Hematopoietic multipotent progenitor cell treated with erythropoietin and hydrocortisone succinate and interleukin-3 and kit ligand, for 17 days (in vitro differentiated cells): ENCODE results near the gene ALDH1B1.

Experiments
- DNase-seq: peaks from one replicate; pipeline ENCODE4 v3.0.0-alpha.2; 2015; ENCODE audit warnings: low spot score

Gene ALDH1B1

GRCh38 chr9:38416461-38416860 is 24.0 kb downstream of the ALDH1B1 start:
- DNase-seq, result no peak

- peak; percentile 9 for DNase-seq
These were observed 24.8 kb downstream of the ALDH1B1 start for GRCh38 chr9:38417003-38417945.

DNA sequence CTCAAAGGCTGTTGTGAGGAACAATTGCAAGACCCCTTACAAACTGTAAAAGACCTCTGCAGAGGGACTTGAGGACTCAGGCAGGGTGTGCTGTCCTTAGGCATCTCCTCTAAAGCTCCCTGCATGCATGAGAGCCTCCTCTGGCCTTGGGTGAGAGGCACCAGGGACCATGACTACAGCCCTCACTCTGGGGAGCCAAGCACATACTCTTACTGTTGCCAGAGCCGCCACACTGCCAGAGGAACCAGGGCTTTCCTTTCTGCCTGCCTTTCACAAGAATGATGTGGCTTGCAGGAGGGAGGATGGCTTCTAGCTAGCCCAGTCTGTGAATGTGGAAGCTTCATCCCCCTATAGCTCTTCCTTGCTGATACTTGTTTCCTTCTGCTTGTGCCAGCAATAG is 25.9 kb downstream of the ALDH1B1 start:
- no peak for DNase-seq

DNA sequence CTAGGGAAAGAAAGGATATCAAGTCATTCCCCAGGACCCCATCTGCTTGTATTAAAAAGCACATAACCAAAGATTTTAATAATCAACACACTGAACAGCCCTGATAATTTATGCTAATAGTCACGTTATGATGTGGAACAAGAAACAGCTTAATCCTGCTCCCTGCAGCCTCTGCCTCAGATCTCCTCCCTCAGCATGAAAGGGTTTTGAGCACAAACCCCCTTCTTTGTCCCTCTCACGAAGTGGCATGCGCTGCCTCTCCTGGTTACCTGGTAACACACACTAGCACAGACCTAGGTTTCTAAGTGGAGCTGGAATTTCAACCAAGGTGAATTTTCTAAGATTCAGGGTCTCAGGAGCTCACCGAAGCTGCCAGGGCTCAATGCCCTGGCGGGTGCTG is 26.7 kb downstream of the ALDH1B1 start:
- DNase-seq, result no peak

GRCh38 chr9:38421498-38422211 is 29.2 kb downstream of the ALDH1B1 start:
- no peak for DNase-seq

- no peak for DNase-seq
These were observed 30.2 kb downstream of the ALDH1B1 start for GRCh38 chr9:38422555-38423260.

DNA sequence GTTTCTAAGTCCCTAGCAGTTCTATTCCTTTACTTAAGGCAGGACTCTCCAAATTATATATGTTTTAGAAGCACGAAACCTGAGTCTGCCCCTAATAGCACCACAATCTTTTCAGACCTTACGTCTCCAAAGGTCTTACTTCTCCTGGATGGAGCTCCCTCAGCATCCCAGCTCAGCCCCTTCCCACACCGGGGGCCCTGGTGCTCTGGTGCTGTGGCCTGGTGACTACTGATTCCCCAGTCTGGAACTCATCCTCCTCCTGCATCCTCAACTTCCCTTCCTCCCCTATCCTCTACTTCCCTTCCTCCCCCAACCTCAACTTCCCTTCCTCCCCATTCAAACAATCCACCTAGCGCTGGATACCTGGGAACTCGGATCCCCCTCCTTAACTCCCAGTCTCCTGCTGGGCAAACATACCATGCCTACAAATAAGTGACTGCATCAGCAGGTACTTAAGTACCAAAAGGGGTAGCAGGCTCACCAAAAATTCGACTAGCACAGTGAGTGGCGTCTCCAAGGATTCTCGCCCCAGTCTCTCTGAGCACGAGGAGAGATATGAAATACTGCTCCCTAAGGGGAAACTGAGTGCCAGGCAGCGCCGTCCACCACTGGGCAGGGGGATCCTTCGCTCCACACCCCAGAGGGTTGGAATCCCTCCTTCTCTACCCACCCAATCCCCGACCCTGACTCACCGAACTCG is 30.9 kb downstream of the ALDH1B1 start:
- DNase-seq, result no peak

DNA sequence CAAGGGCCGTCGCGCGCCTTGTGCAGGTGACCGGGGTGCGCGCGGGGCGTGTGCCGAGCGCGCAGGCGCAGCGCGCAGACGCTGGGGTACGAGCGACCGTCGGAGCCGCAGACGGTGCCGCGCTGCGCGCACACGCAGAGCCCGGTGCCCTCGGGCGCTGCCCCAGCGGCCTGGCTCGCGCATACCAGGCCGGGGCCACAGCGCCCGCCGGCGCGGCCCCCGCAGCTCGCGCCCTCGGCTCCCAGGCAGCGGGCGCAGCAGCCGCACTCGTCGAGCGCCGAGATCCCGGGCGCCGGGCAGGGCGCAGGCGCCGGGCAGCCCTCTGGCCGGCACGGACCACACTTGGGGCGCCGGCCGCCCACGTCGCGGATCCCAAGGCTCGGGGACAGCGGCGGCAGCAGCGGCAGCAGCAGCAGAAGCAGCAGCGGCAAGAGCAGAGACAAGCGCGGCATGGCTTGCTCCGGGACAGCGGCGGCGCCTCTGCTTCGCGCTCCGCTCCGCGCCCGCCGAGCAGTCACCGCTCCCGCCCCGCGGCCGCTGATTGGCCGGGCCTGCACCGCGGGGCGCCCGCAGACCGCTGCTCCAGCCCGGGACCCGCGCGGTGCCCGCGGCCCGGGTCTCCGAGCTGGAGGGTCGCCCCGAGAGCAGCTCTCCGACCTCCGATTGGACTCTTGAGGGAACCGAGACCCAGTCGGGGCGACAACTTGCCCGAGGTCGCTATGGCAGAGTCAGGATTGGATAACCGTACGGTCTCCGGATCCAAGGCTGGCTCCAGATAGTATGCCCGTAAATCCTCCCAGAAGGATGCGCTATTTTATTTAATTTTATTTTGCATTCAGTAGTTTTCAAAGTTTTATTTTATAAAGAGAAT is 31.7 kb downstream of the ALDH1B1 start, which contains the start of gene IGFBPL1:
Gene IGFBPL1, minus strand, starts transcription at position 482 of the 871 bp plus-strand sequence. Its CDS starts 30 bp downstream, at position 452.
- no peak for DNase-seq

- no peak for DNase-seq
These were observed 32.4 kb downstream of the ALDH1B1 start for GRCh38 chr9:38424918-38425317.

DNA sequence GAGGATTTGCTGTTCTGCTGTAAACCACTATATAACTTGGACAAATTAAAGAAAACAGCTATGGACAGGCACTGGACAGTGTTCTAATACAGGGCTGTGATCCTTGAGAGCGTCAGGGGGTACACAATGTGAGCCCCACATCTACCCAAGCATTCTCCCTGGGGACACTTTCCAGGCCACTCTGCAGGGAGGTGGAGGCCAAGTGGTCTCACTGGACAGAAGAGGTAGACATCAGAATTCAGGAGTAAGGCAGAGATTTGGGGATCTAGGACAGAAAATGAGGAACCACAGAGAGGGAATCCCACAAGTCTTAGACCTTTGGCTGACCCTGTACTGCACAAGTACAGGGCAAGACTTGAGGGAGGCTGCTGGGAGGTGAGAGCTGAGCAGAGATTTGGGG is 35.6 kb downstream of the ALDH1B1 start:
- DNase-seq, result no peak

- DNase-seq, result no peak
These were observed 38.6 kb downstream of the ALDH1B1 start for GRCh38 chr9:38431116-38431515.

GRCh38 chr9:38432922-38433510 is 40.5 kb downstream of the ALDH1B1 start:
- peak; percentile 12 for DNase-seq

DNA sequence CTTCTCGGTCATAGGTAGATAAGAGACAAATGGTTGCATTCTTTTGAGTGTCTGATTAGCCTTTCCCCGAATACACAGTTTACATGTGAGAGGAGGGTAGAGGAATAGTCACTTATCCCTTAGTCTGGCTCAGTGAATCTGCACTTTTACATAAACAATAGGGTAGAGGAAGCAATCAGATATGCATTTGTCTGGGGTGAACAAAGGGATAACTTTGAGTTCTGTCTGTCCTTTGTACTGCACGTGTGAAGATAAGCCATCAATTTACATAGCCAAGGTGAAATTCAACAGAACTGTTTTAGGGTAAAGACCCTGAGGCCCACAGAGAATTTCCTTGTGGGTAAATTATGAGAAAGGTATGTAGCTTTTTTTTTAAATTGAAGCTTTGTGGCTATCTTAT is 41.9 kb downstream of the ALDH1B1 start:
- DNase-seq, result no peak

GRCh38 chr9:38434853-38435252 is 42.4 kb downstream of the ALDH1B1 start:
- no peak for DNase-seq

- no peak for DNase-seq
These were observed 43.0 kb downstream of the ALDH1B1 start for GRCh38 chr9:38435521-38435920.

DNA sequence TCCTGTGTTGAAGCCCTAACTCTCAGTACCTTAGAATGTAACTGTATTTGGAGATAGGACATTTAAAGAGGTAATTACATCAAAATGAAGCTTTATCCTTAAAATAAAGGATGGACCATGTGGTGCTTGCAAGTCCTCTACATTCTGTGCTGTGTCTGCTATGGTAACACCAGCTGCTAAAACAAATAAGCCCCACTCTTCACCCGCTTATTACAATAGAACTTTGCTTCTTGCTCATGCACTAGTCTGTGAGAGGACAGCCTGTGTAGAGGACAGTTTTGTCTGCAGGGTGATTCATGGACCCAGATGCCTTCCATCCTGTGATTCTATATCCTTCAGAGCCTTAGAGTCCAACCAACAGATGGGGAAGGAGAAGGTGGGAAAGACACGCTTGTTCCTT is 44.2 kb downstream of the ALDH1B1 start:
- DNase-seq, result no peak

DNA sequence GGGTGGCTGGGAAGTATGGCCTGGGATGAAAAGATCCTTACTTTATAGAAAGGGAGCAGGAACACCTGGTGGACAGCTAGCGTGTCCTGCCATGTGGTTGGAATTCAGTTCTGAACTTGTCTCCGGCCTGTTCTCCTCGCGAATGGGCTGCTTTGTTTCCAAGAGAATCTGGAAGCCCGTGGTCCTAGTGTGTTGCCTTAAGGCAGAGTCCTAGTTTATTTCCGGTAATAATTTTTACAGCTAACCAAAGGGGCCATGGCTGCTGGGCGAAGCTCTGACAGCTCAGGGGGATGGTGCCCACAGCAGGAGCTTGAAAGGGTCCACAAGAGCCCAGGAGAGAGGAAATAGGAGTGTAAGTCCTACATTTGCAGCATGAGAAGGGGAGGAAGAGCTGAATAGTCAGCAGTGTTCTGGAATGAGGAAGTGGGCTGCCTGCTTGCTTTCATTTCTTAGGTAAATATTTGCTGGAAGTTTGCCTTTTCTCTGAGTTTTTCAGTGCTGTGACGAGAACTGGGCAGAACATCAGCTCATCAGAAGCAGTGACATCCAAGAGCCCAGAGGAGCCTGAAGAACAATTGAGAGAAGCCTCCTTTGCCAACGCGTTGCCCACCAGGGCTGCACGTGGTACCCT is 44.8 kb downstream of the ALDH1B1 start:
- DNase-seq, result no peak

DNA sequence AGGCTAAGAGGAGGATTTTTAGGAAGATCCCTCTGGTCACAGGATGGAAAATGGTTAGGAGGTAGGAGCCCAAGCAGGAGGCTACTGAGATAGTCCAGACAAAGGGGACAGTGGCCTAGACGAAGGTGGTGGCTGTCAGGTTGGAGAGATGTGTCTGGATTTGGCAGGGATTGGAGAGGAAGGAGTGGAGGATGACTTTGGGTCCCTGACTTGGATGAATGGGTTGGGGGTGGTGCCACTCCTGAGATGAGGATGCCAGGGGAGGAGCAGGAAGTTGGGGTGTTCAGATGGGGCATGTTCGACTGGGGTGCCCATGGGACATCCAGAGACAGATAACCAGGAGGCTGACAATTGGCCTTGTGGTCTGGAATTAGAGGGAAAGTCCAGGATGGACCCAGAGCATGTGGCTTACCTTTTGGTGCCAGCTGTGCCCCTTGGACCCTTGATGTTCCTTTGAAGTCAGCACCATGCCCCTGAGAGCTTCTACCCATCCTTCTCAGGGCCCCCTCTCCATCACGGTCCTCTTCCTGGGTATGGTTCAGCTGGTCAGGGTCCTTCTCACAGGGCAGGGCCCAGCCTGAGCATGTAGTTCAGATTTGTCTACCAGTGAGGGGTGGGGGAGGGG is 46.9 kb downstream of the ALDH1B1 start:
- no peak for DNase-seq

- no peak for DNase-seq
These were observed 47.4 kb downstream of the ALDH1B1 start for GRCh38 chr9:38439916-38440301.

- no peak for DNase-seq
These were observed 48.0 kb downstream of the ALDH1B1 start for GRCh38 chr9:38440516-38440915.
